Pancreas (tissue), 10 donors: ENCODE results near the gene SORCS3. TPM values are rescaled to one million over a fixed set of nuclear protein-coding genes. Genes with fewer than 3 reads are reported as not detected.

ENCODE experiments used
- ATAC-seq, 4 donors: fragments of 200-7000 bp; cut with Tn5 transposase; one replicate each; pipeline versions ENCODE4 v1.8.0 to v1.9.1; 2020; ENCODE audit warnings: mild to moderate bottlenecking in 4 of 4, moderate library complexity in 4 of 4
- DNase-seq, 6 donors: peaks; one replicate each; pipeline ENCODE4 v3.0.0-alpha.2; 2020
- FAIRE-seq: peaks from 2 replicates; lab custom pipeline; 2012; peaks lifted over from hg19 to GRCh38; lab: Jason Lieb, UNC
- H3K27ac ChIP-seq, 4 donors: fragments of 200-600 bp; sonication (generic); 1 replicate in 3 of 4; 2 replicates in 1 of 4; pipeline versions ENCODE4 v1.5.0 to v1.8.0; 2020
- H3K27me3 ChIP-seq, 4 donors: fragments of 200-600 bp; one replicate each; pipeline ENCODE4 v1.8.0; 2021
- H3K36me3 ChIP-seq, 3 donors: fragments of 200-600 bp; sonication (generic) in 1 of 3; one replicate each; pipeline versions ENCODE4 v1.5.0 to v1.8.0; 2020 to 2021
- H3K4me1 ChIP-seq, 3 donors: fragments of 200-600 bp; one replicate each; pipeline ENCODE4 v1.8.0; 2021
- H3K4me3 ChIP-seq, 4 donors: fragments of 200-600 bp; sonication (generic) in 2 of 4; one replicate each; pipeline versions ENCODE4 v1.5.0 to v1.8.0; 2020 to 2021
- H3K9me3 ChIP-seq, 4 donors: fragments of 200-600 bp; one replicate each; pipeline ENCODE4 v1.8.0; 2021
- WGBS, 2 donors: extraction: QIAGEN DNeasy Blood & Tissue Kit; methylation state at CpG; one replicate each; pipeline ENCODE4 v1.1.7; 2013; 5-methylcytosine and 5-hydroxymethylcytosine counted together
- intact Hi-C, 3 donors: fragments of 100-400 bp; cut with DNase I; formaldehyde crosslinking; loops; one replicate each; pipeline versions ENCODE4 v1.11.1 to v1.14.2; 2022
- polyA plus RNA-seq, 2 donors: library from polyadenylated mRNA; stranded (reverse); fragments of 200-250 nt; gene quantifications; one replicate each; pipeline ENCODE4 v1.2.3, GENCODE V29; 2013
- total RNA-seq, 6 donors: library from RNA; stranded (reverse); fragmentation: NEBNext Ultra II Directional in 4 of 6; extraction: Animal tissue kit (Norgen Biotek cat#: 25700) in 4 of 6; gene quantifications; one replicate each; pipeline versions ENCODE4 v1.2.1 to v1.2.4, GENCODE V29; 2021 to 2023
- TF ChIP-seq, protein P1 (sequence below), 4 donors: fragments of 200-600 bp; sonication (generic) in 3 of 4; IDR thresholded peaks; one replicate each; pipeline versions ENCODE4 v1.5.0 to v1.8.0; 2021; ENCODE audit warnings: antibody characterized with exemption in 4 of 4
- donor health status: healthy with polysubstance abuse.
- donor health status: DM: no; HTN: no; CAD: no; lungs with moderate emphysema.
- donor health status: DM: no; HTN: no; CAD: no.
- donor health status: control.
- donor health status: control.
- donor health status: Bipolar disorder and iron deficiency.
- donor health status: DM: yes; HTN: yes; CAD: no.
- donor health status: DM: no; HTN: no; CAD: no.
- donor health status: DM: no; HTN: no; CAD: no.
- donor health status: DM: yes; HTN: yes; CAD: no.

SORCS3 gene
- total and polyA plus RNA-seq, 8 donors, result 0.02 TPM; not detected in 7

DNA sequence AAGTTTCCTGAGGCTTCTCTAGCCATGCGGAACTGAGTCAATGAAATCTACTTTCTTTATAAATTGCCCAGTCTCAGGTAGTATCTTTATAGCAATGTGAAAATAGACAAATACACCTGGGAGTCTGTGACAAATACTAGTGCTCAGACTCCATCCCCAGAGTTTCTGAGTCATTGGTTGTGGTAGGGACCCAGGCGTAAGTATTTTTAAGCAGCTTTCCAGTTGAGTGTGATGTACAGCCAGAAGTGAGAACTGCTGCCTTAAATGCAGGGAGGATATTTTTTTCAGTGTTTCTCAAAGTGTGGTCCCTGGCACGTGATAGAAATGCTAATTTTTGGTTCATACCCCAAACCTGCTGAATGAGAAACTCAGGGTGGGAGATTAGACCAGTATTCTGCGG is 121.7 kb downstream of the SORCS3 start:
- no peak for FAIRE-seq
- ATAC-seq, result no peak
- TF ChIP-seq, protein P1, sequence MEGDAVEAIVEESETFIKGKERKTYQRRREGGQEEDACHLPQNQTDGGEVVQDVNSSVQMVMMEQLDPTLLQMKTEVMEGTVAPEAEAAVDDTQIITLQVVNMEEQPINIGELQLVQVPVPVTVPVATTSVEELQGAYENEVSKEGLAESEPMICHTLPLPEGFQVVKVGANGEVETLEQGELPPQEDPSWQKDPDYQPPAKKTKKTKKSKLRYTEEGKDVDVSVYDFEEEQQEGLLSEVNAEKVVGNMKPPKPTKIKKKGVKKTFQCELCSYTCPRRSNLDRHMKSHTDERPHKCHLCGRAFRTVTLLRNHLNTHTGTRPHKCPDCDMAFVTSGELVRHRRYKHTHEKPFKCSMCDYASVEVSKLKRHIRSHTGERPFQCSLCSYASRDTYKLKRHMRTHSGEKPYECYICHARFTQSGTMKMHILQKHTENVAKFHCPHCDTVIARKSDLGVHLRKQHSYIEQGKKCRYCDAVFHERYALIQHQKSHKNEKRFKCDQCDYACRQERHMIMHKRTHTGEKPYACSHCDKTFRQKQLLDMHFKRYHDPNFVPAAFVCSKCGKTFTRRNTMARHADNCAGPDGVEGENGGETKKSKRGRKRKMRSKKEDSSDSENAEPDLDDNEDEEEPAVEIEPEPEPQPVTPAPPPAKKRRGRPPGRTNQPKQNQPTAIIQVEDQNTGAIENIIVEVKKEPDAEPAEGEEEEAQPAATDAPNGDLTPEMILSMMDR (IDR thresholded peaks at IDR 0.05), result no peak

DNA sequence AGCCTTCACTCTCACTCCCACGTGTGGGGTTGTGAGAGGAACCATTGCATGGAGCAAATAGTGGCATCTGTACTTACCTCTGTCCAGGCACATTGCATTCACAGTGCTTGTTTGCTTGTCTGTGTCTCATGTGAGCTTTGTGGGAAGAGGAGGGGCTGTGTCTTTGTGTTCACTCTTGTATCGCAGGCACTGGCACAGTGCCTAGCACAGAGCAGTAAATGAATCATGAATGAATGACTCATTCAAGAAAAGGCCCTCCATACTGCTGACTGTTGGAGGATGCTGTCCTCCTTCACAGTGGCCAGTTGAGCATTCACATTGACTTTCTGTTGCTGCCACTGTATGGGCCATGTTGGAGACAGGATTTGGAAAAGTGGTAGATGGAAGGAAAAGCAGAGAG is 125.3 kb downstream of the SORCS3 start:
- no peak overlapping the region for H3K4me3 ChIP-seq
- FAIRE-seq (no peak), ATAC-seq (peak in 2 of 4 donors; percentile 31 to 43), DNase-seq (peak in 1 of 6 donors; percentile 35)
- no peaks in the 10 kb centered on the region for H3K4me1 ChIP-seq
- H3K27ac ChIP-seq, result no peak overlapping the region
- intact Hi-C loops, result no loop called here
- no peaks in the 10 kb centered on the region for H3K27me3 ChIP-seq
- WGBS, 2 donors, result 30 to 32% methylated on average over 2 of the region's 2 CpGs
- TF ChIP-seq, protein P1 (IDR thresholded peaks at IDR 0.05), result no peak
- no peaks in the 10 kb centered on the region for H3K36me3 ChIP-seq
- H3K9me3 ChIP-seq, result no peaks in the 10 kb centered on the region

More for the DNA sequence above, 121.7 kb downstream of the SORCS3 start:
- DNase-seq, result no peak
- H3K4me3 ChIP-seq, result no peak overlapping the region
- WGBS, 2 donors, result 64 to 66% methylated on average over 4 of the region's 4 CpGs
- H3K27me3 ChIP-seq, result no peaks in the 10 kb centered on the region
- no peaks in the 10 kb centered on the region for H3K4me1 ChIP-seq
- no peaks in the 10 kb centered on the region for H3K9me3 ChIP-seq
- H3K36me3 ChIP-seq, result no peaks in the 10 kb centered on the region
- H3K27ac ChIP-seq, result no peak overlapping the region
- intact Hi-C loops, result no loop called here

DNA sequence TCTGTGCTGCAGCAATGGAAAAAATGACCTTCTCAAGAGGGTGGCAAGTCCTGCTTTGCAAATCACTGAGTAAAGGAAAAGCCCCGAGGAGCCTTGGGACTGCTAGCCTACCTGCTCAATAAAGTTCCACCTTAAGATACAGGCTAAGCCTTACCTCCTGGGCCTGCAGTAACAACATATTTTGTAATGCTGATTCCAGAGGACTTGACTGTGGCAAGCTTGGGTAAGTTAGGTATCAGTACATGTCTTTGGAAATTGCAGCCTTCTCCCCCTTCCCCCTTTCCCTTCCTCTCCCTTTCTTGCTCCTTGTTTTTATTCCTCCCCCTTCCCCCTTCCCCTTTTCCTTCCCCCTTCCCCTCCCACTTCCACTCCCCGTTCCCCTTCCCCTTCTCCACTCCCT is 126.2 kb downstream of the SORCS3 start:
- Histone ChIP-seq H3K4me3 (no peak overlapping the region), H3K27ac (no peak overlapping the region), H3K36me3 (no peaks in the 10 kb centered on the region), H3K27me3 (no peaks in the 10 kb centered on the region), H3K9me3 (no peaks in the 10 kb centered on the region), H3K4me1 (no peaks in the 10 kb centered on the region)
- DNase-seq (no peak), FAIRE-seq (no peak), ATAC-seq (no peak)
- intact Hi-C loops, result no loop called here
- WGBS, 2 donors, result 32 to 49% methylated on average over 2 of the region's 2 CpGs
- TF ChIP-seq, protein P1 (IDR thresholded peaks at IDR 0.05), result no peak

DNA sequence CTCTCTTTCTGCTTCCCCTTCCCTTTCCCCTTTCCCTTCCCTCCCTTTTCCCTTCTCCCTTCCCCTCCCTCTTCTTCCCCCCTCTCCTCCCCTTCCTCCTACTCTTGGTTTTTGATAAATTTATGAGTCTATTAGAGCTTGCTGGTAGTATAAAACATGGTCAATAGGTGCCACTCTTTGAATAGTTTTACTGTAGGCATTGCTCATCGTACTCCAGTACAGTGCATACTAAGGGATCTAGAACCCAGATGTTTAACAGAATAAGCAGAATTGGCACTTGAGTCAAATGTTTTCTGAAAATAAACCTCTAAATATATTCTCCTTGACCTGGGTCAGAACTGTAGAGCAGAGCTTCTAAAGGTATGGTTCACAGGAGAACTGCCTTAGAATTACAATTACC is 126.7 kb downstream of the SORCS3 start:
- no peak overlapping the region for H3K27ac ChIP-seq
- H3K27me3 ChIP-seq, result no peaks in the 10 kb centered on the region
- ATAC-seq (peak in 1 of 4 donors; percentile 39), DNase-seq (no peak), FAIRE-seq (no peak)
- H3K36me3 ChIP-seq, result no peaks in the 10 kb centered on the region
- no peaks in the 10 kb centered on the region for H3K4me1 ChIP-seq
- intact Hi-C loops, result no loop called here
- 48% methylated on average over 1 of the region's 1 CpG for WGBS, 2 donors
- H3K9me3 ChIP-seq, result no peaks in the 10 kb centered on the region
- TF ChIP-seq, protein P1 (IDR thresholded peaks at IDR 0.05), result no peak
- no peak overlapping the region for H3K4me3 ChIP-seq

DNA sequence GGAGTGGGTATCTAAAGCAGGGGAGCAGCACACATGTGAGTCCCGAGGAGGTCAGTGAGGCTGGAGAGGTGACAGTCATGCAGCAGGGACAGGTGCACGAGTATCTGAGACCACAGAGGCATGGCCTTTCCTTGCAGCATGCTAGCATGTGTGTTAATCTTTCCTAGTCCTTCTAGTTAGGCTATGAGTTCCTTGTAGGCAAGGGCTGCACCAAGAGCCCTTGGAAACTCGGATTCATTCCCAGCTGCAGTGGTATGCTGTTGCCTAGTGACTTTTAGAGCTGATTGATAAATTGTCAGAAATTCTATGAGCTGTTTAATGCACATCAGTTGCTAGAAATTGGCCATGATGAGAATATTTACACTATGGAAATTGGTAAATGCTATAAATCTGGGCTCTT is 132.0 kb downstream of the SORCS3 start:
- H3K4me3 ChIP-seq, result no peak overlapping the region
- H3K4me1 ChIP-seq, result no peaks in the 10 kb centered on the region
- H3K9me3 ChIP-seq, result no peaks in the 10 kb centered on the region
- no peak for DNase-seq
- TF ChIP-seq, protein P1 (IDR thresholded peaks at IDR 0.05), result no peak
- no peak for ATAC-seq
- no peak for FAIRE-seq
- WGBS, 2 donors, result 38 to 51% methylated on average over 3 of the region's 3 CpGs
- intact Hi-C loops, result no loop called here
- H3K27me3 ChIP-seq, result peaks cover 0 to 4% (median 0%) of the 10 kb centered on the region in 4 donors
- H3K36me3 ChIP-seq, result no peaks in the 10 kb centered on the region
- no peak overlapping the region for H3K27ac ChIP-seq
